ENCODE results near the gene INTS3.

- TF ChIP-seq CTCF (IDR thresholded peaks at IDR 0.05; ENCODE audit: control extremely low read depth in 1 of 3, insufficient read depth in 1 of 3, low read depth in 1 of 3, low read length in 3 of 3) (no peak), TAF1 (IDR thresholded peaks at IDR 0.05; ENCODE audit: low read depth, low read length) (no peak), CEBPB (IDR thresholded peaks at IDR 0.05; ENCODE audit: low read depth, low read length) (no peak), SUZ12 (IDR thresholded peaks at IDR 0.05; ENCODE audit: low read length) (no peak), YY1 (IDR thresholded peaks at IDR 0.05; ENCODE audit: low read depth, low read length) (no peak)
Measured at GRCh38 chr1:153687346-153688125, 40.3 kb upstream of the INTS3 start.

All from H1 (cell line).